ENCODE measurements around the gene MEGF6. TPM values are rescaled to one million over a fixed set of nuclear protein-coding genes. Genes with fewer than 3 reads are reported as not detected.

MEGF6 gene
- total RNA-seq, 1 donor from 2014 or later, result 0.13 TPM

DNA sequence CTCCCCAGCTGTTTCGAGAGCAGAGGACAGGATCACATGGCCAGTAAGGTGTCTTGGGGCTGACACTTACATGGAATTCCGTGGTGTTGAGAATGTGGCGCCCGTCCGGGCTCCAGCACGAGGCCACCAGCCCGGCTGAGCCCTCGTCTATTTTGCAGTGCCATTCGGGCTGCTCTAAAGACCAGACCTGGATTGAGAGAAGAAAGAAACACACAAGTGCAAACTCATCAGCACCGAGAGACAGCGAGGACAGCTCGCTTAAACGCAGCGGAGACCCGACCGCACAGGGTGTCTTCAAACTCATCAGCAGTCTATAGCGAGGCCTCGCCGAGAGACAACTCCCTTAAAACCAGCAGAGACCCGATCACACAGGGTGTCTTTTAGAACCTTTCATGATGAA, 35.3 kb upstream of the MEGF6 start:
- no peak for DNase-seq (ENCODE audit: low read depth)

DNA sequence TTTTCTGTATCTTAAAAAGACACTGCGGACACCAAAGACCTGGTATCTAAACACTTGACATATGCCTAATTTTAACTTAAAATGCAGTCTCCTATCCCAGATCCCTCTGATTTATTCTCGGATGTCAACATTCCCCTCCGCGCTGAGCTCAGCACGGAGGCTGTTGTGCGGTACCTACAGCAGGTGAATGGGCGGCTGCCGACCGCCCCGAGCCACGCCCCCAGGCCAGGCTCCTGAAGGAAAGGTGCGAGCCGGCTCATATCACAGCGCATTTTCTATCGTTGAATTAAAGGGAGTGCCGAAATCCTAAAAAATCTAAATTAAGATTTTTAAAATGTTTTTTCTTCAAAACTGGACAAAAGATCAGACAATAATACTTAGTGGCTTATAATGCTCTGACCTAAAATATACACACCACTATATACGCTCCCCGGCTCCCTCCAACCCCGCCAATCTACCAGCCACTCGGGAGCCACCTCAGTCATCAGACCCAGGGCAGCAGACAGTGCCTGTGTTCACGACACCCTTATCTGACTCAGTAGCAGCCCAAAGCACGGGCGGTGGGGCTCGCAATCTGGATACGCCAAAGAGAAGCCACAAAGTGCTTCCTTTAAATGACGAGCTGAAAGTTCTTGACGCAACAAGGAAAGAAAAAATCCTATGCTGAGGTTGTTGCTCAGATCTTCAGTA, 34.5 kb upstream of the MEGF6 start:
- no peak for DNase-seq (ENCODE audit: low read depth)

GRCh38 chr1:3645247-3645646, 33.9 kb upstream of the MEGF6 start:
- DNase-seq (ENCODE audit: low read depth), result no peak

GRCh38 chr1:3644273-3644672, 33.0 kb upstream of the MEGF6 start:
- DNase-seq (ENCODE audit: low read depth), result no peak

- DNase-seq (ENCODE audit: low read depth), result no peak
Measured at GRCh38 chr1:3642919-3643675, 31.8 kb upstream of the MEGF6 start.

GRCh38 chr1:3641816-3642215, 30.5 kb upstream of the MEGF6 start:
- DNase-seq (ENCODE audit: low read depth), result no peak

DNA sequence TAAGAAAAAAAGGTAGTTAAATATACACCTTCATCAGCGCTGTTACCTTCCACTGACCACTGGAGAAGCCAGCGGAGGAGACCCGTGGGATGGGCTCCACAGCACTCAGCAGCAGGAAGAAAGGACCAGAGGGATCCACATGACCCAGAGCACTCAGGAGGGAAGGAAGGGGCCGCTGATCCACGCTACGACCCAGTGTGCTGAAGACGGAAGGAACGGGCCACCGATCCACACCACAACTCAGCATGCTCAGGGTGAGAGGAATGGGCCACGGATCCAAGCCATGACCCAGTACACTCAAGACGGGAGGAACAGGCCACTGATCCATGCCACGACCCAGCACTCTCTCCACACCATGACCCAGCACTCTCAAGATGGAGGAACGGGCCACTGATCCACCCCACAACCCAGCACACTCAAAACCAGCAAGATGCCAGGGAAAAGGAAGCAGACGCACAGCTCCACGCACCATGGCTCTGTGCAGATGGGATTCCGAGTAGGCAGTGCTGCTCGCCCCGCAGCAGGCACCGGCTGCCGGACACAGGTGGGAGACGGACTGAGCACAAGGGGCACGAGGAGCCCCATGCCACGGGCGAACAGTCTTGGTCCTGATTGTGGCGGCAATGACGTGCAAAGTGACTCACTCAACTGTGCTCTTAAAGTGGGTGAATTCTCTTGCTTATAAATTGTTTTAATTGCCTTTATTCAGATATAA, 29.9 kb upstream of the MEGF6 start:
- DNase-seq (ENCODE audit: low read depth), result no peak

DNA sequence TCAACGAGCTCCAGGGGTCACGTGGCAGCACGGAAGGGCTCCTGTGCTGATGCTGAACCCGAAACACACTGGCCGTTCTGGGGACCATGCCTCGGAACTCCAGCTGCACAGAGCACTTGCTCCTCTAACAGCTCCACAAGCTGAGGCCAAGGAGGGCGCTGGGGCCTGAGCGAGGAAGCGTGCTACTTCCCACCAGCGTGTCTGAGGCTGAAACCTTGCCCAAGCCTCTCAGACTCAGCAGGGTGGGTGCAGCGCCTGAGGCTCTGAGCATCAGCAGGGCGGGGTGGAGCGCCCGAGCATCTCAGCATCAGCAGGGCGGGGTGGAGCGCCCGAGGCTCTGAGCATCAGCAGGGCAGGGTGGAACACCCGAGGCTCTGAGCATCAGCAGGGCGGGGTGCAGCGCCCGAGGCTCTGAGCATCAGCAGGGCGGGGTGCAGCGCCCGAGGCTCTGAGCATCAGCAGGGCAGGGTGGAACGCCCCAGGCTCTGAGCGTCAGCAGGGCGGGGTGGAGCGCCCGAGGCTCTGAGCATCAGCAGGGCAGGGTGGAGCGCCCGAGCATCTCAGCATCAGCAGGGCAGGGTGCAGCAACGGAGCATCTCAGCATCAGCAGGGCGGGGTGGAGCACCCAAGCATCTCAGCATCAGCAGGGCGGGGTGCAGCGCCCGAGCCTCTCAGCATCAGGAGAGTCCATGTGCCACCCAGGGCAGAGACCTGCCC, 29.0 kb upstream of the MEGF6 start:
- no peak for DNase-seq (ENCODE audit: low read depth)

GRCh38 chr1:3639397-3639911, 28.1 kb upstream of the MEGF6 start:
- DNase-seq (ENCODE audit: low read depth), result no peak

DNA sequence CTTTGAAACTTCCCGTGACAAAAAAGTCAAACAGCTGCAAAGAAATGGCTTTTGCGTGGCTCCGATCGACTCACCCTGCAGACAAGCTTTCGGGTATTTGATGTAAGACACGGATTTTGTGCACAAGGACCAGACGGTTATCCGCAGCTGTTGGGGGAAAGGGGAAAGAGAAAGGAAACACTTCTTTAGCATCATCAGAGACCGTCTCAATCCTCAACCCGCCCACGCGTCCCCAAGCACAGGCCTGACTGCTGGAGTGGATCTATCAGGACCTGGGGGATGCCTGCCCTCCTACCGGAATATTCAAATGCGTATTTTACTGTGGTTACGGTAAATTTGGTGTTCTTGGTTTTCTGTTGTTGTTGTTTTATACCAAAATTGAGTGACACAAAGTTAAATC, 27.4 kb upstream of the MEGF6 start:
- no peak for DNase-seq (ENCODE audit: low read depth)

GRCh38 chr1:3638027-3638426, 26.7 kb upstream of the MEGF6 start:
- no peak for DNase-seq (ENCODE audit: low read depth)

GRCh38 chr1:3636531-3636930, 25.2 kb upstream of the MEGF6 start:
- no peak for DNase-seq (ENCODE audit: low read depth)

GRCh38 chr1:3636080-3636479, 24.8 kb upstream of the MEGF6 start:
- DNase-seq (ENCODE audit: low read depth), result no peak

- no peak for DNase-seq (ENCODE audit: low read depth)
Measured at GRCh38 chr1:3634059-3634800, 22.9 kb upstream of the MEGF6 start.

- DNase-seq (ENCODE audit: low read depth), result peak; percentile 69
Measured at GRCh38 chr1:3633344-3634058, 22.2 kb upstream of the MEGF6 start.

GRCh38 chr1:3632716-3633343, 21.5 kb upstream of the MEGF6 start:
- DNase-seq (ENCODE audit: low read depth), result no peak

- DNase-seq (ENCODE audit: low read depth), result no peak
Measured at GRCh38 chr1:3632298-3632697, 21.0 kb upstream of the MEGF6 start.

DNA sequence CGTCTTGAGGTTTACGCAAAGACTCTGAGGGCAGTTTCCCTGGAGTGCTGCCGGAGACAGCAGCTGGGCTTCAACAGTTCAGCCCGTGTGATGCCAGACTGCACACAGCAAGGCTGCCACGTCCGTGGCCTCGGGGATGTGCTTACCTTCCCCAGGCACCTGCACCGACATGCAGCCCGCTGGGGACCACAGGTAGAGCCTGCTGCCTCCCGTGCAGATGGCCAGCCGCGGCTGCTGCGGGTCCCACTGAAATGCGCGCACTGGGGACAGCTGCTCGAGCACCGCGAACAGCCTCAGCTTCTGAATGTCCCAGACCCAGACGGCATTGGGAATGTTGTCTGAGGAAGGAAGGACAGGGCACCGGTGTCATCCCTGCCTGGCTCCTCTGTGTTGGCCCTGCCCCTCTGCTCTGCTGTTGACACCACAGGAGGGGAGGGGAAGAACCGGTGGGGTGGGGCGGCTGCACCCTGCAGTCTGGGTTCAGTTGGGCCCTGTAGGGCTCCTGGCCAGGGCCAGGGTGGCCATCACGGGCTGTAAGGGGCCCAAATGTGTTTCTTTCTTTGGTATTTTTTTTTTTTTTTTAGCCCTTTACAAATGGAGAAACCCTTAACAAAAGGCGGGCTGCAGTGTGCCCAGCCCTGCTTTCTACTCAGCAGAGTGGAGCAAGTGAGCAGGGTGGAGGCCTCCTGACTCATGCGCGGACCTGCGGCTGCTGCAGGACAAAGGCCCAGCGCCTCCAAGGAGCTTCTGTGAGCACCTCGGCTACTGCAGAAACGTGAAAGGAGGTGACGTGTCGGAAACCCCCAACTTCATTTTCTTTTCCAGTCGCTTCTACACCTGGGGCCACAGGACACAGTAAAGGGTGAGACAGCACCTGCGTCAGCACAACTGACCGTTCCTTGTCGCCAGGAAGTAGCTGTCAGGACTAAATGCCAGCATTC, 20.3 kb upstream of the MEGF6 start:
- no peak for DNase-seq (ENCODE audit: low read depth)
